ENCODE results near the gene CABP1. TPM values are rescaled to one million over a fixed set of nuclear protein-coding genes. Genes with fewer than 3 reads are reported as not detected.
A peak's percentile ranks its signal among the peaks of the same experiment; 100 is the strongest.

The CABP1 gene
- total and polyA plus RNA-seq, 9 of the 15 experiments (the other 6 are each of a cell fraction or from before 2014, with no cell fraction given) = not detected

DNA sequence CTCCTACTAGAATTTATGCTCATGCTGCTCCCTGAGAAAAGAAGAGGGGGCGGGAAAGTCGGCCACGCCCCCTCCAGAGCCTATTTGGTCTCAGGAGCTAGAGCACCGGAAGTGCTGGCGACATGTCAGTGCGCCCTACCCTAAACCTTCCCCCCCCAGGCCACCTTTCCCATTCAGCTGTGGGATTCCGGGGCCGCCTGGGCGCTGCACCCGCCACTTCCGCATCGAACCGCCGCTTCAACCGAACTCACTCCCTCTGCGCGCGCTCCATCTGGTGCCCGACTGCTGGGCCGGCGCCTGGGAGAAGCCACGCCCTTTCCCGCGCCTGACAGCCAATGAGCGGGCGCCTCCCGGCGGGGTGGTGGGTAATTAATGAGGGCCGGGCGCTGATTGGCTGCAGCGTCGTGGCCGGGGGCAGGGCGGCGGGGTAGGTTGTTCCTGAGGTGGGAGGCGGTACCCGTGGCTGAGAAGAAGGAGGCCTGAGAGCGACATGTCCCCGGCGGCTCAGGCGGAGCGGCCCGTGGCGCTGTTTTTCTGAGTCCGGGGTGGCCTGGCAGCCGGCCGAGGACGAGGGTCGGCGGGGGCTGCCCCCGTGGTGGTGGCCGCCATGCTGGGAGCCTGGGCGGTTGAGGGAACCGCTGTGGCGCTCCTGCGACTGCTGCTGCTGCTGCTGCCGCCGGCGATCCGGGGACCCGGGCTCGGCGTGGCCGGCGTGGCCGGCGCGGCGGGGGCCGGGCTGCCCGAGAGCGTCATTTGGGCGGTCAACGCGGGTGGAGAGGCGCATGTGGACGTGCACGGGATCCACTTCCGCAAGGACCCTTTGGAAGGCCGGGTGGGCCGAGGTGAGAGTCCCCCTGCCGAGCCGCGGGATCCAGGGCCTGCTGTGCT, 46.5 kb downstream of the CABP1 start, which contains the start of gene MLEC (continued):
- TF ChIP-seq MEF2D (tag; conservative IDR thresholded peaks at IDR 0.05; ENCODE audit: low read depth) = no peak
- TF ChIP-seq SREBF1 (IDR thresholded peaks at IDR 0.05; ENCODE audit: borderline replicate concordance, low read depth, low read length) = peak; percentile 24; the same call in 1 of the 2 replicates
- TF ChIP-seq, protein P1, sequence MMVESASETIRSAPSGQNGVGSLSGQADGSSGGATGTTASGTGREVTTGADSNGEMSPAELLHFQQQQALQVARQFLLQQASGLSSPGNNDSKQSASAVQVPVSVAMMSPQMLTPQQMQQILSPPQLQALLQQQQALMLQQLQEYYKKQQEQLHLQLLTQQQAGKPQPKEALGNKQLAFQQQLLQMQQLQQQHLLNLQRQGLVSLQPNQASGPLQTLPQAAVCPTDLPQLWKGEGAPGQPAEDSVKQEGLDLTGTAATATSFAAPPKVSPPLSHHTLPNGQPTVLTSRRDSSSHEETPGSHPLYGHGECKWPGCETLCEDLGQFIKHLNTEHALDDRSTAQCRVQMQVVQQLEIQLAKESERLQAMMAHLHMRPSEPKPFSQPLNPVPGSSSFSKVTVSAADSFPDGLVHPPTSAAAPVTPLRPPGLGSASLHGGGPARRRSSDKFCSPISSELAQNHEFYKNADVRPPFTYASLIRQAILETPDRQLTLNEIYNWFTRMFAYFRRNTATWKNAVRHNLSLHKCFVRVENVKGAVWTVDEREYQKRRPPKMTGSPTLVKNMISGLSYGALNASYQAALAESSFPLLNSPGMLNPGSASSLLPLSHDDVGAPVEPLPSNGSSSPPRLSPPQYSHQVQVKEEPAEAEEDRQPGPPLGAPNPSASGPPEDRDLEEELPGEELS (CRISPR knock-in tag; IDR thresholded peaks at IDR 0.05; ENCODE audit: borderline replicate concordance) = no peak
- no peak for TF ChIP-seq MAFG (tag; conservative IDR thresholded peaks at IDR 0.05)
- no peak for TF ChIP-seq KDM2B (CRISPR knock-in tag; IDR thresholded peaks at IDR 0.05)
- TF ChIP-seq, protein P2, sequence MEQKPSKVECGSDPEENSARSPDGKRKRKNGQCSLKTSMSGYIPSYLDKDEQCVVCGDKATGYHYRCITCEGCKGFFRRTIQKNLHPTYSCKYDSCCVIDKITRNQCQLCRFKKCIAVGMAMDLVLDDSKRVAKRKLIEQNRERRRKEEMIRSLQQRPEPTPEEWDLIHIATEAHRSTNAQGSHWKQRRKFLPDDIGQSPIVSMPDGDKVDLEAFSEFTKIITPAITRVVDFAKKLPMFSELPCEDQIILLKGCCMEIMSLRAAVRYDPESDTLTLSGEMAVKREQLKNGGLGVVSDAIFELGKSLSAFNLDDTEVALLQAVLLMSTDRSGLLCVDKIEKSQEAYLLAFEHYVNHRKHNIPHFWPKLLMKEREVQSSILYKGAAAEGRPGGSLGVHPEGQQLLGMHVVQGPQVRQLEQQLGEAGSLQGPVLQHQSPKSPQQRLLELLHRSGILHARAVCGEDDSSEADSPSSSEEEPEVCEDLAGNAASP (IDR thresholded peaks at IDR 0.05) = no peak
- no peak for TF ChIP-seq KLF10 (CRISPR knock-in tag; IDR thresholded peaks at IDR 0.05)
- no peak for TF ChIP-seq ZC3H8 (IDR thresholded peaks at IDR 0.05)
- no peak; the same call in 1 of the 2 replicates for TF ChIP-seq TRIM28 (IDR thresholded peaks at IDR 0.05)
- TF ChIP-seq CCNT2 (IDR thresholded peaks at IDR 0.05; ENCODE audit: borderline replicate concordance, extremely low read depth, insufficient read length, low read depth, low read length) = peak; percentile 26
- TF ChIP-seq, protein P3, sequence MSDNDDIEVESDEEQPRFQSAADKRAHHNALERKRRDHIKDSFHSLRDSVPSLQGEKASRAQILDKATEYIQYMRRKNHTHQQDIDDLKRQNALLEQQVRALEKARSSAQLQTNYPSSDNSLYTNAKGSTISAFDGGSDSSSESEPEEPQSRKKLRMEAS (CRISPR knock-in tag; IDR thresholded peaks at IDR 0.05) = peak; percentile 62; the same call in 1 of the 2 replicates
- TF ChIP-seq NCOA4 (IDR thresholded peaks at IDR 0.05; ENCODE audit: partially characterized antibody) = no peak
- TF ChIP-seq PTBP1 (IDR thresholded peaks at IDR 0.05; ENCODE audit: low read depth, low read length) = no peak
- no peak for TF ChIP-seq SRSF9 (IDR thresholded peaks at IDR 0.05; ENCODE audit: borderline replicate concordance, low read depth, low read length)
